ENCODE results near the gene MLLT1.

- TF ChIP-seq POLR2AphosphoS5 (IDR thresholded peaks at IDR 0.05; ENCODE audit: borderline replicate concordance, low read depth, low read length) (no peak), EZH2 (IDR thresholded peaks at IDR 0.05) (no peak), FOXP2 (optimal IDR thresholded peaks at IDR 0.05; ENCODE audit: control extremely low read depth, extremely low read length, insufficient read depth) (no peak)
Measured at GRCh38 chr19:6229951-6230712, 49.6 kb downstream of the MLLT1 start.

Measured in SK-N-MC (cell line).